ENCODE measurements around the gene TCF4.

Gene TCF4

DNA sequence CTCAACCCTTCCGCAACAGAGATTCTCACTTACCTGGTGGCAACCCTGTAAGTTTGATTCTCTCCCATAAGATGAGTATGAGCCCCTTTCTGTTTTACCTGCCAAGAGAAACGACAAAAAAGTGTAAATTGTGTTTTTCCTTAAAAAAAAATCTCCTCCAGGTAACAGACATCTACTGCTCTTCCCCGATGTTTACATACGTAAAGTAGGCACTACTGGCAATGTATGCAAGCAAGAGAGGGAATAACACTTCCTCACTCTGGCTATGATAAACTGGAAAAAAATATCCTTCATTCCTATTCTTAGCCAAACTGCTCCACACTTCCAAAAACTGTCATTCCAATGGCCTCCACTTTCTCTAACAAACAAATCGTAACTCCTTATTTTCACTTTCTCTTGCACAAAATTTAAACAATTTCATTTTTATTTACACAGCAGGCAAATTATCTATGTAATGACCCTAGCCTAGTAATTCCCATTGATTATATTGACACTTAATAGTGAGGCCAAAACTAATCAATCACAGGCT lies 184.5 kb downstream of the TCF4 start:
- ATAC-seq (replicated peaks) = no peak
- H3K4me1 Mint-ChIP-seq (ENCODE audit: low read depth in 2 of 2) = no peaks in the 10 kb centered on the region

DNA sequence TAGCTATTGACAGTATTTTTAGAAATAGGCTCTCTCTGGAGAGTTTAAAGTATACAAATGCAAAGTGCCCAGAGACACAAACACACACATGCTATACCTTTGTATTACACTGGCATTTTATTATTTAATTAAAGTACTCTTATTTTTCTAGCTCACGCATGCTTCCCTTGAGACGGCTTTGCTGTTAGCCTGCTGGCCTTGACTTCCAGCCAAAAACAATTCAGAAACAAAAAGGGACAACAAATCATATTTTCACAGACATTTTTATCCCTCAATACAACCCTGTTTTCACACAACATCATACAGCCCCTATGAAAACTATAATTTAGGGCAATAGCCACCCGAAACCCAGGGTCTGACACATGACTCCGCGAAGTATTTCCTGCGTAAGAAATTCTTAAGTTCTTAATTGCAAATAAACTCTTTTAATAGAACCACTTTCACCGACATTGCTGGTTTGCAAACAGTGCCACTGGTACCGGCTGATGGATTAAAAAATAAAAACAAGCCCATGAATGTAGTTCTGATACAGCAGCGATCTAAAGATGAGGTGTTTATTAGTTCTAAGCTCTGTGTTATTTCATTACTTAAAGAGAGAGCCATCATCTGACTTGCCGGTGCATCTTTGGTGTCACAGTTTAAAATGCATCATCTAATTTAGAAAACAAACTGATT lies 185.1 kb downstream of the TCF4 start:
- Mint-ChIP-seq H3K27ac (no peak overlapping the region), H3K36me3 (ENCODE audit: insufficient read depth) (no peaks in the 10 kb centered on the region), H3K4me1 (ENCODE audit: low read depth in 2 of 2) (no peaks in the 10 kb centered on the region), H3K4me3 (no peak overlapping the region), H3K27me3 (no peaks in the 10 kb centered on the region), H3K9me3 (peaks cover 0 to 3% of the 10 kb centered on the region in 2 donors)
- DNase-seq (no peak), ATAC-seq (replicated peaks) (no peak)

More for the DNA sequence above, 184.5 kb downstream of the TCF4 start:
- Mint-ChIP-seq H3K27me3 (no peaks in the 10 kb centered on the region), H3K36me3 (ENCODE audit: insufficient read depth) (no peaks in the 10 kb centered on the region), H3K27ac (no peak overlapping the region), H3K4me3 (no peak overlapping the region), H3K9me3 (no peaks in the 10 kb centered on the region)
- DNase-seq = no peak

- Mint-ChIP-seq H3K4me1 (ENCODE audit: low read depth in 2 of 2) (no peaks in the 10 kb centered on the region), H3K27me3 (no peaks in the 10 kb centered on the region), H3K27ac (no peak overlapping the region), H3K9me3 (peaks cover 0 to 3% of the 10 kb centered on the region in 2 donors), H3K36me3 (ENCODE audit: insufficient read depth) (no peaks in the 10 kb centered on the region), H3K4me3 (no peak overlapping the region)
- ATAC-seq (replicated peaks) = no peak
- no peak for DNase-seq
Measured at GRCh38 chr18:55401638-55402191, 186.3 kb downstream of the TCF4 start.

DNA sequence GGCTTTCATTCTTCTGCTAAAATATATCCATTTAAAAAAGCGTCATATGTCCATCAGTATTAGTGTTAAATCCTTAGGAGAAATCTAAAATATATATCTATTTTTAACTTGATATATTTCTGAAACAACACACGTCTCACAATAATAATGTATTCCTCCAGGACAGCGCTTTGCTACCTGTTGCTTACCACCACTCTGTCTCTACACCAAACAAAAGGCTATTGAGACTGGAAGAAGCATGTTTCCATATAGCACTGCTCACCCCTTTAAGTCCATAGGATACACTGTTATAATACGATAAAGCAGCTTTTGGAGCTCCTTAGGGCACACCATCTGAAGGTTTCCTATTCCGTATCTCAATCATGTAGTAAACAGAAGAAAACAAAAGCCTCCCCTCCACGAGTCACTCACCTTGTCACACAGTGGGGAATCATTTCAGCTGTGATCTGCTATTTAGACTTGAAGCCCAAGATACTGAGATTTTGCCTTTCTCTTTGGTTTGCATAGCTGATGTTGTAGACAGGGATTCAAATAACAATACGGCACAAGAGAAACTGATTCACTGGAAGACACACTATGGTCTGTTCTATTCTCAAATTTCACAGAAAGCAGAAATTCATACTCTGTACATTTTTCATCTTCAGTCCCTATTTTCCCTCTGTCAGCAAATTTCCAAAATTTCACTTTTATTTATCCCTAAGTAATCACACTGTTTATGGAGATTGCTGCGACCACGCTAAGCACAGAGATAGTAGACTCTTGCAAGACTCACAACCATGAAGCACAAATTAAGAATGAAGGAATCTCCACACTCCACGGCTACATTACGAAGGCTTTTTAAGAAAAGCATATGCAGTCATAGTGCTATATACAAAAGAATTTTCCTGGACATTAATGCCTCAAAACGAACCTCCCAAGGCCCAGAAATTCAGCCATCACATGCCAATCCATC lies 187.1 kb downstream of the TCF4 start:
- no peak overlapping the region for H3K27ac Mint-ChIP-seq
- ATAC-seq (replicated peaks) = no peak
- H3K36me3 Mint-ChIP-seq (ENCODE audit: insufficient read depth) = no peaks in the 10 kb centered on the region
- H3K9me3 Mint-ChIP-seq = peaks cover 0 to 3% of the 10 kb centered on the region in 2 donors
- H3K27me3 Mint-ChIP-seq = no peaks in the 10 kb centered on the region
- no peaks in the 10 kb centered on the region for H3K4me1 Mint-ChIP-seq (ENCODE audit: low read depth in 2 of 2)
- no peak for DNase-seq
- H3K4me3 Mint-ChIP-seq = no peak overlapping the region

- H3K9me3 Mint-ChIP-seq = peaks cover 0 to 3% of the 10 kb centered on the region in 2 donors
- no peaks in the 10 kb centered on the region for H3K27me3 Mint-ChIP-seq
- no peaks in the 10 kb centered on the region for H3K4me1 Mint-ChIP-seq (ENCODE audit: low read depth in 2 of 2)
- no peaks in the 10 kb centered on the region for H3K36me3 Mint-ChIP-seq (ENCODE audit: insufficient read depth)
- H3K27ac Mint-ChIP-seq = no peak overlapping the region
- ATAC-seq (replicated peaks) = no peak
- no peak overlapping the region for H3K4me3 Mint-ChIP-seq
- no peak for DNase-seq
Measured at GRCh38 chr18:55400081-55400480, 187.9 kb downstream of the TCF4 start.

- ATAC-seq (replicated peaks) (no peak), DNase-seq (no peak)
- no peak overlapping the region for H3K4me3 Mint-ChIP-seq
- H3K27ac Mint-ChIP-seq = no peak overlapping the region
- peaks cover 0 to 3% of the 10 kb centered on the region in 2 donors for H3K9me3 Mint-ChIP-seq
- H3K36me3 Mint-ChIP-seq (ENCODE audit: insufficient read depth) = no peaks in the 10 kb centered on the region
- no peaks in the 10 kb centered on the region for H3K27me3 Mint-ChIP-seq
- no peaks in the 10 kb centered on the region for H3K4me1 Mint-ChIP-seq (ENCODE audit: low read depth in 2 of 2)
Measured at GRCh38 chr18:55398858-55399257, 189.1 kb downstream of the TCF4 start.

DNA sequence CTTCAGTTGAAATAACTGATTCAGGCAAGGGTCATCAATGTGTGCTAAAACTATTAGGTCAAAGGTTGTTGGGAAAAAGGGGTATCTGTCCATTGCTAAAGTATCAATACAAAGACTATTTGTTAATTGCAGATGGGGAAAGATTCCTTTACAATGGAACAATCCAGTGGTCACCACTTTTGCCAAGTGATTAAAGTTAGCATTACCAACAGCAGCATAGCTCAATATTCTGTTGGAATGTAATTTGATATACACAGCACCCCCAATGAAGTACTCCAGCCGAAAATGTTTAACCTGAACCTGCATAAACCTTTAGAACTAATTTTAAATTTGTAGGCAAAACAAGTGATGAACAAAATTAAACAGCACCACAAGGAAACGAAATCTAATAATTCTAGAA lies 191.0 kb downstream of the TCF4 start:
- no peak overlapping the region for H3K4me3 Mint-ChIP-seq

GRCh38 chr18:55396267-55396905 lies 191.6 kb downstream of the TCF4 start:
- Mint-ChIP-seq H3K27ac (no peak overlapping the region), H3K9me3 (peaks cover 0 to 3% of the 10 kb centered on the region in 2 donors)
- no peak for ATAC-seq (replicated peaks)

More for the DNA sequence above, 191.0 kb downstream of the TCF4 start:
- peaks cover 0 to 3% of the 10 kb centered on the region in 2 donors for H3K9me3 Mint-ChIP-seq
- no peak overlapping the region for H3K27ac Mint-ChIP-seq
- DNase-seq (no peak), ATAC-seq (replicated peaks) (no peak)
- H3K36me3 Mint-ChIP-seq (ENCODE audit: insufficient read depth) = no peaks in the 10 kb centered on the region
- H3K4me1 Mint-ChIP-seq (ENCODE audit: low read depth in 2 of 2) = no peaks in the 10 kb centered on the region
- H3K27me3 Mint-ChIP-seq = no peaks in the 10 kb centered on the region

DNA sequence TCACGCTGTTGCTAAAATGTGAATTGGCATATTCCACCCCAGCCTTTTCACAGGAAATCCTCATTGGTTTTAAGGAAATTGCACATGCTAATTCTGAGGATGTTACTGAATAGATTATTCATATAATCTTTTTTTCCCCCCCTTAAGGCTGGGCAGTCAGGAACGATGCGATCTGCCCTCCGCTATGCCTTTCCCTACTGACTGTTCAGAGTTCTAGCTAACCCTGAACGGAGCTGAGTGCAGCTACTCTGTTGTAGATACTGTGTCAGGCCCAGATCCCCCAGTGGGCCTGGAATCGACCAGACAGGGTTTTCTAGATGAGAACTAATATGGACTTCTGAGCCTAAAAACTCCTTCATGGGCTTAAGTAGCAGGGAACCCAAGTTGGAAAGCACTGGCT lies 192.2 kb downstream of the TCF4 start:
- Mint-ChIP-seq H3K36me3 (ENCODE audit: insufficient read depth) (no peaks in the 10 kb centered on the region), H3K9me3 (peaks cover 0 to 3% of the 10 kb centered on the region in 2 donors), H3K27me3 (no peaks in the 10 kb centered on the region), H3K4me1 (ENCODE audit: low read depth in 2 of 2) (no peaks in the 10 kb centered on the region), H3K27ac (no peak overlapping the region), H3K4me3 (no peak overlapping the region)
- no peak for ATAC-seq (replicated peaks)
- DNase-seq = no peak

More at GRCh38 chr18:55396267-55396905, 191.6 kb downstream of the TCF4 start:
- H3K27me3 Mint-ChIP-seq = no peaks in the 10 kb centered on the region
- DNase-seq = no peak
- H3K36me3 Mint-ChIP-seq (ENCODE audit: insufficient read depth) = no peaks in the 10 kb centered on the region
- no peak overlapping the region for H3K4me3 Mint-ChIP-seq
- no peaks in the 10 kb centered on the region for H3K4me1 Mint-ChIP-seq (ENCODE audit: low read depth in 2 of 2)

GRCh38 chr18:55390898-55391297 lies 197.1 kb downstream of the TCF4 start:
- DNase-seq (no peak), ATAC-seq (replicated peaks) (no peak)
- Mint-ChIP-seq H3K9me3 (peaks cover 6 to 11% of the 10 kb centered on the region in 2 donors), H3K4me3 (no peak overlapping the region), H3K36me3 (ENCODE audit: insufficient read depth) (no peaks in the 10 kb centered on the region), H3K4me1 (ENCODE audit: low read depth in 2 of 2) (no peaks in the 10 kb centered on the region), H3K27ac (no peak overlapping the region), H3K27me3 (no peaks in the 10 kb centered on the region)

DNA sequence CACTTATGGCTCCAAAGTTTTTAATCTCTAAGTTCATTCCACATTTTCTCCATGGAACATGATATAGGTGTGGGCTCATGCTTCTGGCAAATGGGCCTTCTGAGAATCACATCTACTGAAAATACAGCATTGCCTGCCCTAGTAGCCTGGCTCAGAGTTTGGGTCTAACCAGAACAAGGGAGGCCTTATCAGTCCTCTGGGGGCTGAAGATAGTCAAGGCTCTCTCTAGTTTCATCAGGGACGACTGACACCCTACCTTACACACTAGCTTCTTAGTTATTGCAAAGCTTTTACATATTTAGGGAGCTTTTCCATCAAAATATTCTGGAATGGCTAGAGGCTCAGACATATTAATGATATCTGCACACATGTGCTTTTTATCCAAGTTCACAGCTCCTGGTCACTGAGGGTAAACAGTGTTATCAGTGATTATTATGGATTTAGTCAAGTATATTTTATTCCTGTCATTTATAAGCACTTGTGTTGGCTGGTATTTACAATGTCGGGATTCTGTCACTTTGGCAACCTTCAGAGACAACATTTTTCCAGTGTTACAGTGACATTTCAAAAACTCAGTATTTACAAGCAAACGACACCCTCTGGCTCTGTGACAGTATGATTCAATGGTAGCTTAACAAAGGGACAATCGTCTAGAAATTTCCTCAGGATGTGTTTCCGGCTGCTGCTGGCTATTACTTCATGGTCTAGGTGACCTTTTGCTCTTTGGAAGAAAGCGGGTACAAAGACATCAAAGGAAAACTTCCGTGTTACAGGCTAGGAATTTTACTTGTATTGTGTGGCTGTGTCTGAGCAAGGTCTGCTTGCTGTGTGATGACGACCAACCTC lies 200.6 kb downstream of the TCF4 start:
- no peaks in the 10 kb centered on the region for H3K36me3 Mint-ChIP-seq (ENCODE audit: insufficient read depth)

DNA sequence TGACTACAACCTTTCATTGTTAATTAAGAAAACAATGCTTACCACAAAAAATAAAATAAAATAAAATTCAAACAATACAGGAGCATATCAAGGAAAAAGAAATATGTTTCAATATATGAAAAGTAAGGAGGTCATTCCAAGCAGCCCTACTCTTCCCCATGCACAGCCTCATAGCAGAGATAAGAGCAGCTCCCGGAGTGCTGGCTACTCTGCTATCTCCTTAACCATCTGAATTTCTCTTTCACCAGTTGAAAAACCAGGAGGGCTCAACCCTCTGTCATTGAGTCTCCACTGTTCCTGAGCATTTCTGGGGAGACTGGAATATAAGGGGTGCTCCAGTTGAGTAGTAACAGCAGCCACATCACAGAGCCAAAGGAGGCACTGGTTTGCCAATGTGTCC lies 201.4 kb downstream of the TCF4 start:
- no peak overlapping the region for H3K27ac Mint-ChIP-seq
- no peak overlapping the region for H3K4me3 Mint-ChIP-seq
- no peaks in the 10 kb centered on the region for H3K27me3 Mint-ChIP-seq
- DNase-seq = no peak
- peaks cover 8 to 24% of the 10 kb centered on the region in 2 donors for H3K9me3 Mint-ChIP-seq
- H3K4me1 Mint-ChIP-seq (ENCODE audit: low read depth in 2 of 2) = no peaks in the 10 kb centered on the region
- no peaks in the 10 kb centered on the region for H3K36me3 Mint-ChIP-seq (ENCODE audit: insufficient read depth)
- no peak for ATAC-seq (replicated peaks)

More for the DNA sequence above, 200.6 kb downstream of the TCF4 start:
- DNase-seq (no peak), ATAC-seq (replicated peaks) (no peak)
- Mint-ChIP-seq H3K27ac (no peak overlapping the region), H3K27me3 (no peaks in the 10 kb centered on the region), H3K9me3 (peaks cover 8 to 24% of the 10 kb centered on the region in 2 donors), H3K4me1 (ENCODE audit: low read depth in 2 of 2) (no peaks in the 10 kb centered on the region), H3K4me3 (no peak overlapping the region)
